Heart left ventricle (tissue), 13 donors: Measurements from ENCODE around the gene ARFGAP1.

ENCODE experiments used
- CTCF ChIP-seq, 12 donors: fragments of 200-600 bp; sonication (generic) in 4 of 12; IDR thresholded peaks; one replicate each; pipeline versions ENCODE4 v1.5.0 to v1.8.0; 2018 to 2022; ENCODE audit warnings: antibody characterized with exemption in 12 of 12, mild to moderate bottlenecking in 5 of 12
- POLR2A ChIP-seq, 2 donors: fragments of 450-650 bp; IDR thresholded peaks; one replicate each; pipeline ENCODE4 v1.6.1; 2017; ENCODE audit warnings: antibody characterized with exemption in 2 of 2, mild to moderate bottlenecking in 2 of 2, moderate library complexity in 2 of 2
- donor health status: ischemic (EF 13 %, LVEDD 7.1; RV severe dilation, severe dysfunction).
- donor health status: DM: no; HTN: yes; CAD: no.
- donor health status: DM: no; HTN: no; CAD: no.
- donor health status: ischemic (EF 25% LVEDD 6.9; RV normal size, moderate dysfunction).
- donor health status: ischemic (EF 25% LVEDD 5.7; RV mildly dilated, moderate dysfunction).
- donor health status: ischemic (EF 35%, LVEDD 5.7; RV mildly dilated, moderate dysfunction).
- donor health status: nonischemic (EF 11% LVEDD 7.7; RV severe dilation, severe dysfunction).
- donor health status: DM: yes; HTN: yes; CAD: no.
- donor health status: PGD.
- donor health status: ischemic (EF 29% LVEDD 5.4; RV normal size, mild dysfunction).
- donor health status: nonischemic (EF 23%, LVEDD 6.1; RV moderate dilation, normal function).

DNA sequence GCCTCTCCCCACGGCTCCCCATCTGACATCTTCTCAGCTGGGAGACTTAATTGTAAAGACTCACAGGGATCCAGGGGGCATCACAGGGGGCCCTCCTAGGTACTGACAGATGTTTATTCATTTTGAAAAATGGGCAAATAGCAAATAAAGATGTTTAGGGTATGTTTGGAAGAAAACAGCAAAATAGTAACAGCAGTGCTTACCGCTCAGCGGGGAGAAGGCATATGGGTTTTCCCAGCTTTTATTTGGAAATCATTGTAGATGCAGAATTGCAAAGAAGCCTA, 39.6 kb upstream of the ARFGAP1 start:
- TF ChIP-seq CTCF (IDR thresholded peaks at IDR 0.05) (no peak), POLR2A (IDR thresholded peaks at IDR 0.05) (no peak)
